Measurements from ENCODE around the gene CDH12. TPM values are rescaled to one million over a fixed set of nuclear protein-coding genes. Genes with fewer than 3 reads are reported as not detected.

The CDH12 gene
- total and polyA plus RNA-seq, 4 donors = 0.02 to 3.7 (median 0.31) TPM; not detected in 1

GRCh38 chr5:22699319-22699718 lies 153.8 kb downstream of the CDH12 start:
- Histone ChIP-seq H3K9me3 (ENCODE audit: control insufficient read depth in 4 of 4, insufficient read depth in 3 of 4, low read length in 3 of 4) (no peaks in the 10 kb centered on the region), H3K27me3 (ENCODE audit: control insufficient read depth in 3 of 3, insufficient read depth in 3 of 3, low read length in 2 of 3) (no peaks in the 10 kb centered on the region), H3K27ac (ENCODE audit: low read depth in 1 of 2, low read length in 1 of 2) (no peak overlapping the region), H3K4me3 (no peak overlapping the region), H3K9ac (ENCODE audit: insufficient read depth in 1 of 2, low read length in 2 of 2) (no peak overlapping the region), H3K4me1 (ENCODE audit: control insufficient read depth in 5 of 5, insufficient read depth in 5 of 5, low read length in 5 of 5) (no peaks in the 10 kb centered on the region), H3K36me3 (ENCODE audit: control insufficient read depth in 4 of 4, insufficient read depth in 4 of 4, low read length in 4 of 4) (no peaks in the 10 kb centered on the region)
- WGBS, 2 donors = 71 to 92% methylated on average over 5 of the region's 5 CpGs
- ATAC-seq (ENCODE audit: insufficient read depth, low FRiP score) (no peak), DNase-seq (no peak)
- TF ChIP-seq CTCF (IDR thresholded peaks at IDR 0.05; ENCODE audit: control extremely low read depth, extremely low read depth) = no peak

DNA sequence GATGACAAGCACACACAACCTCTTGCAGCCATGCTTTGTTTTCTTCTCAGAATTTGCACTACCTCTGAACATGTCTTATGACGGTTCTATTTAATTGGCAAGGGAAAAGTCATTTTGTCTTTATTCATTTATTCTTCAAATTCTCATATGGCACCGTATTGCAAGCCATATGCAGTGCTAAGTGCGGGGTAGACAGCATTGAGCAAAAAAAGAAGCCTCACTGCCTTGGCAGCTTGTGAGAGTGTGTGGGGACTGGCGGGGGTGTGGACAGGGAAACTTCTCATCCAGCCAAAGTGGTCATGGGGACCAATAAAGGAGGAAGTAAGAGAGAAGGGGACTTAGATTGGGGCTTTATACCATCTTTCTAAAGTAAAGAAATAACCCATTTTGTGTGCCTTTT lies 160.0 kb downstream of the CDH12 start:
- Histone ChIP-seq H3K4me1 (ENCODE audit: control insufficient read depth in 5 of 5, insufficient read depth in 5 of 5, low read length in 5 of 5) (no peaks in the 10 kb centered on the region), H3K27me3 (ENCODE audit: control insufficient read depth in 3 of 3, insufficient read depth in 3 of 3, low read length in 2 of 3) (no peaks in the 10 kb centered on the region), H3K36me3 (ENCODE audit: control insufficient read depth in 4 of 4, insufficient read depth in 4 of 4, low read length in 4 of 4) (no peaks in the 10 kb centered on the region), H3K9me3 (ENCODE audit: control insufficient read depth in 4 of 4, insufficient read depth in 3 of 4, low read length in 3 of 4) (no peaks in the 10 kb centered on the region), H3K4me3 (no peak overlapping the region), H3K27ac (ENCODE audit: low read depth in 1 of 2, low read length in 1 of 2) (no peak overlapping the region), H3K9ac (ENCODE audit: insufficient read depth in 1 of 2, low read length in 2 of 2) (no peak overlapping the region)
- DNase-seq (no peak), ATAC-seq (ENCODE audit: insufficient read depth, low FRiP score) (no peak)
- no peak for TF ChIP-seq CTCF (IDR thresholded peaks at IDR 0.05; ENCODE audit: control extremely low read depth, extremely low read depth)
- WGBS, 2 donors = 63 to 91% methylated on average over 4 of the region's 4 CpGs

DNA sequence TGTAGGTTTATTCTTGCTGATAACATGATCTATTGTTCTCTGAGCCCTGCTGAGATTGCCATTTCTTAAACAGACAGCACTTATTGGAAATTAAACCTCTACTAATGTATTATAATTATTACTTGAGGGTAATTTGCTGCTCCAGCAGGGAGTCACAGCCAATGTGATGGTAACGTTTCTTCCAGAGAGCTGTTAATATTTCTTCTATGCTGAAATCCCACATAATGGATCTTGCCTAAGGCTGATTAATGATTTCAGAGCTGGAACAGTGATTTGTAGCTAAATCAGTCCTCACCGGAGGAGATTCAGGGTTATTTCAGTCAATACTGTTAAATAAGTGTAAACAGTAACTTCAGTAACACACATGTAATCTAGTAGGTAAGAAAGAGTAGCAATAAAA lies 170.1 kb downstream of the CDH12 start:
- H3K36me3 ChIP-seq (ENCODE audit: control insufficient read depth in 4 of 4, insufficient read depth in 4 of 4, low read length in 4 of 4) = no peaks in the 10 kb centered on the region
- H3K9ac ChIP-seq (ENCODE audit: insufficient read depth in 1 of 2, low read length in 2 of 2) = no peak overlapping the region
- H3K4me1 ChIP-seq (ENCODE audit: control insufficient read depth in 5 of 5, insufficient read depth in 5 of 5, low read length in 5 of 5) = no peaks in the 10 kb centered on the region
- H3K4me3 ChIP-seq = no peak overlapping the region
- WGBS, 2 donors = 58 to 63% methylated on average over 2 of the region's 2 CpGs
- H3K27me3 ChIP-seq (ENCODE audit: control insufficient read depth in 3 of 3, insufficient read depth in 3 of 3, low read length in 2 of 3) = no peaks in the 10 kb centered on the region
- no peak overlapping the region for H3K27ac ChIP-seq (ENCODE audit: low read depth in 1 of 2, low read length in 1 of 2)
- DNase-seq (no peak), ATAC-seq (ENCODE audit: insufficient read depth, low FRiP score) (no peak)
- no peaks in the 10 kb centered on the region for H3K9me3 ChIP-seq (ENCODE audit: control insufficient read depth in 4 of 4, insufficient read depth in 3 of 4, low read length in 3 of 4)
- no peak for TF ChIP-seq CTCF (IDR thresholded peaks at IDR 0.05; ENCODE audit: control extremely low read depth, extremely low read depth)

- no peak overlapping the region for H3K27ac ChIP-seq (ENCODE audit: low read depth in 1 of 2, low read length in 1 of 2)
- 71 to 79% methylated on average over 3 of the region's 3 CpGs for WGBS, 2 donors
- peaks cover 0 to 4% (median 0%) of the 10 kb centered on the region in 4 donors for H3K9me3 ChIP-seq (ENCODE audit: control insufficient read depth in 4 of 4, insufficient read depth in 3 of 4, low read length in 3 of 4)
- no peaks in the 10 kb centered on the region for H3K4me1 ChIP-seq (ENCODE audit: control insufficient read depth in 5 of 5, insufficient read depth in 5 of 5, low read length in 5 of 5)
- TF ChIP-seq CTCF (IDR thresholded peaks at IDR 0.05; ENCODE audit: control extremely low read depth, extremely low read depth) = no peak
- ATAC-seq (ENCODE audit: insufficient read depth, low FRiP score) (no peak), DNase-seq (no peak)
- H3K4me3 ChIP-seq = no peak overlapping the region
- no peak overlapping the region for H3K9ac ChIP-seq (ENCODE audit: insufficient read depth in 1 of 2, low read length in 2 of 2)
- no peaks in the 10 kb centered on the region for H3K27me3 ChIP-seq (ENCODE audit: control insufficient read depth in 3 of 3, insufficient read depth in 3 of 3, low read length in 2 of 3)
- H3K36me3 ChIP-seq (ENCODE audit: control insufficient read depth in 4 of 4, insufficient read depth in 4 of 4, low read length in 4 of 4) = no peaks in the 10 kb centered on the region
Observed at GRCh38 chr5:22678886-22679285, 174.3 kb downstream of the CDH12 start.

Measured in lung (tissue), 12 donors.